DOHH2 (cell line): ENCODE data around the gene RNGTT.

ENCODE experiments used
- H3F3A ChIP-seq: fragments of 200-600 bp; sonication (generic), shearing (Covaris generic); 2 replicates; pipeline ENCODE4 v1.6.0; 2016; ENCODE audit warnings: antibody characterized with exemption, mild to moderate bottlenecking; ENCODE audit not compliant: control insufficient read depth, insufficient read depth
- H3K27ac ChIP-seq: fragments of 200-600 bp; sonication (generic); 2 replicates; pipeline ENCODE4 v1.5.1; 2014; ENCODE audit warnings: low read depth, mild to moderate bottlenecking, low read length, moderate library complexity
- H3K27me3 ChIP-seq: fragments of 200-600 bp; sonication (generic); 2 replicates; pipeline ENCODE4 v1.6.1; 2014; ENCODE audit warnings: mild to moderate bottlenecking, low read length, mixed read lengths; ENCODE audit not compliant: control insufficient read depth
- H3K36me3 ChIP-seq: fragments of 200-600 bp; sonication (generic); 2 replicates; pipeline ENCODE4 v1.6.1; 2014; ENCODE audit warnings: mild to moderate bottlenecking, low read length, moderate library complexity, mixed read lengths; ENCODE audit not compliant: control insufficient read depth
- H3K4me1 ChIP-seq: fragments of 200-600 bp; sonication (generic); 2 replicates; pipeline ENCODE4 v1.6.1; 2014; ENCODE audit warnings: mild to moderate bottlenecking, low read length, mixed read lengths; ENCODE audit not compliant: control insufficient read depth
- H3K4me2 ChIP-seq: fragments of 200-600 bp; sonication (generic); 2 replicates; pipeline ENCODE4 v1.6.0; 2014; ENCODE audit warnings: mild to moderate bottlenecking, low read length, moderate library complexity
- H3K4me3 ChIP-seq: fragments of 200-600 bp; sonication (generic); 2 replicates; pipeline ENCODE4 v1.5.1; 2014; ENCODE audit warnings: mild to moderate bottlenecking, low read length, mixed read lengths
- H3K79me2 ChIP-seq: fragments of 200-600 bp; sonication (generic); 2 replicates; pipeline ENCODE4 v1.6.1; 2014; ENCODE audit warnings: mild to moderate bottlenecking, low read length, mixed read lengths; ENCODE audit not compliant: control insufficient read depth
- H3K9me2 ChIP-seq: fragments of 200-600 bp; sonication (generic); replicated peaks from 2 replicates; pipeline ENCODE4 v1.6.1; 2014; ENCODE audit warnings: mild to moderate bottlenecking, low read length, mixed read lengths; ENCODE audit not compliant: control insufficient read depth
- H3K9me3 ChIP-seq: fragments of 200-600 bp; sonication (generic); 2 replicates; pipeline ENCODE4 v1.6.1; 2014; ENCODE audit warnings: antibody characterized with exemption, low read length, mixed read lengths; ENCODE audit not compliant: control insufficient read depth, insufficient read depth
- H4K20me1 ChIP-seq: fragments of 200-600 bp; sonication (generic); 2 replicates; pipeline ENCODE4 v1.6.0; 2014; ENCODE audit warnings: low read depth, mild to moderate bottlenecking, antibody characterized with exemption, low read length, moderate library complexity; ENCODE audit not compliant: control insufficient read depth, insufficient read depth
- CTCF ChIP-seq: fragments of 200-600 bp; sonication (generic); IDR thresholded peaks from one replicate; pipeline ENCODE4 v1.5.1; 2014; ENCODE audit warnings: antibody characterized with exemption, mild to moderate bottlenecking, low read depth, low read length; ENCODE audit not compliant: poor library complexity, severe bottlenecking
- EZH2phosphoT487 ChIP-seq: fragments of 200-600 bp; sonication (generic); IDR thresholded peaks from 2 replicates; pipeline ENCODE4 v1.6.1; 2017; ENCODE audit warnings: borderline replicate concordance, mild to moderate bottlenecking, antibody characterized with exemption, low read length, moderate library complexity, mixed read lengths

The RNGTT gene

GRCh38 chr6:88636871-88637270, 326.5 kb downstream of the RNGTT start:
- Histone ChIP-seq H3K4me1 (peaks cover 98% of the 10 kb centered on the region), H3K4me2 (peak overlapping the region; percentile 75), H4K20me1 (no peaks in the 10 kb centered on the region), H3K36me3 (peaks cover 15% of the 10 kb centered on the region), H3F3A (peaks cover 48% of the 10 kb centered on the region), H3K79me2 (peaks cover 22% of the 10 kb centered on the region), H3K27me3 (no peaks in the 10 kb centered on the region), H3K9me2 (no peaks in the 10 kb centered on the region), H3K9me3 (no peaks in the 10 kb centered on the region), H3K27ac (peak overlapping the region; percentile 96), H3K4me3 (peak overlapping the region; percentile 49; the same call in 1 of the 2 replicates)
- no peak for TF ChIP-seq EZH2phosphoT487
- no peak for TF ChIP-seq CTCF

- Histone ChIP-seq H3K27ac (peak overlapping the region; percentile 90; the same call in 1 of the 2 replicates), H3K36me3 (peaks cover 13% of the 10 kb centered on the region), H3K9me2 (no peaks in the 10 kb centered on the region), H3K4me2 (peak overlapping the region; percentile 66; the same call in 1 of the 2 replicates), H3K4me1 (peaks cover 98% of the 10 kb centered on the region), H3K9me3 (no peaks in the 10 kb centered on the region), H3K79me2 (peaks cover 22% of the 10 kb centered on the region), H4K20me1 (no peaks in the 10 kb centered on the region), H3K4me3 (no peak overlapping the region; the same call in 1 of the 2 replicates), H3K27me3 (no peaks in the 10 kb centered on the region), H3F3A (peaks cover 50% of the 10 kb centered on the region)
- TF ChIP-seq EZH2phosphoT487 (no peak), CTCF (no peak)
These were observed 329.6 kb downstream of the RNGTT start for GRCh38 chr6:88633782-88634181.

- Histone ChIP-seq H3F3A (peaks cover 45% of the 10 kb centered on the region), H3K27me3 (no peaks in the 10 kb centered on the region), H3K79me2 (peaks cover 17% of the 10 kb centered on the region), H3K27ac (peak overlapping the region; percentile 90), H3K9me3 (no peaks in the 10 kb centered on the region), H3K4me2 (peak overlapping the region; percentile 66), H3K4me1 (peaks cover 98% of the 10 kb centered on the region), H3K9me2 (no peaks in the 10 kb centered on the region), H4K20me1 (no peaks in the 10 kb centered on the region), H3K4me3 (peak overlapping the region; percentile 50), H3K36me3 (peaks cover 13% of the 10 kb centered on the region)
- no peak for TF ChIP-seq EZH2phosphoT487
- no peak for TF ChIP-seq CTCF
These were observed 331.6 kb downstream of the RNGTT start for GRCh38 chr6:88631830-88632229.
